Measurements from ENCODE around the gene CNTLN. TPM values are rescaled to one million over a fixed set of nuclear protein-coding genes. Genes with fewer than 3 reads are reported as not detected.

The CNTLN gene
- total and polyA plus RNA-seq, 2 experiments from 2014 or later: 17.7 to 21.8 TPM

- peak; percentile 77 for ATAC-seq
- Histone ChIP-seq H3K27me3 (ENCODE audit: insufficient read depth) (no peaks in the 10 kb centered on the region), H3K36me3 (ENCODE audit: insufficient read depth) (no peaks in the 10 kb centered on the region), H3F3A (replicated peaks; ENCODE audit: low read depth) (no peaks in the 10 kb centered on the region), H3K27ac (ENCODE audit: low read depth) (no peak overlapping the region), H2AFZ (no peak overlapping the region), H4K20me1 (replicated peaks; ENCODE audit: insufficient read depth) (no peaks in the 10 kb centered on the region), H3K9me2 (ENCODE audit: insufficient read depth) (peaks cover 7% of the 10 kb centered on the region), H3K4me2 (no peak overlapping the region), H3K4me1 (ENCODE audit: insufficient read depth) (no peaks in the 10 kb centered on the region), H3K79me2 (replicated peaks; ENCODE audit: insufficient read depth) (no peaks in the 10 kb centered on the region), H3K4me3 (no peak overlapping the region)
- Mint-ChIP-seq H3K9me3 (no peaks in the 10 kb centered on the region), H3K4me3 (no peak overlapping the region), H3K4me1 (no peaks in the 10 kb centered on the region), H3K27me3 (ENCODE audit: insufficient read depth, low read depth, poor library complexity) (peaks cover 4% of the 10 kb centered on the region), H3K36me3 (ENCODE audit: low read depth) (no peaks in the 10 kb centered on the region), H3K27ac (no peak overlapping the region)
- TF ChIP-seq ETS1 (IDR thresholded peaks at IDR 0.05) (no peak), NANOG (IDR thresholded peaks at IDR 0.05; ENCODE audit: borderline replicate concordance) (no peak), STAT1 (IDR thresholded peaks at IDR 0.05; ENCODE audit: unreplicated experiment) (no peak), CREB1 (CRISPR knock-in tag; IDR thresholded peaks at IDR 0.05; ENCODE audit: low read depth) (no peak), POLR2AphosphoS5 (IDR thresholded peaks at IDR 0.05; ENCODE audit: low read depth) (no peak), ZNF462 (CRISPR knock-in tag; IDR thresholded peaks at IDR 0.05) (no peak), REST (IDR thresholded peaks at IDR 0.05; ENCODE audit: unreplicated experiment) (no peak), CTCF (conservative IDR thresholded peaks at IDR 0.05; ENCODE audit: low read depth in 2 of 2) (no peak), ZNF114 (CRISPR knock-in tag; IDR thresholded peaks at IDR 0.05) (no peak), EZH2phosphoT487 (IDR thresholded peaks at IDR 0.05; ENCODE audit: unreplicated experiment) (no peak), EZH2 (IDR thresholded peaks at IDR 0.05; ENCODE audit: low read depth, unreplicated experiment) (no peak), JUNB (IDR thresholded peaks at IDR 0.05; ENCODE audit: unreplicated experiment) (no peak), ZNF331 (CRISPR knock-in tag; IDR thresholded peaks at IDR 0.05; ENCODE audit: low read depth) (no peak)
- DNase-seq (ENCODE audit: low spot score): peak; percentile 21
Observed at GRCh38 chr9:17481565-17481964, 346.7 kb downstream of the CNTLN start.
